ENCODE measurements around the gene CBX5.

GRCh38 chr12:54292931-54293241 lies 13.0 kb upstream of the CBX5 start:
- TF ChIP-seq MXI1 (IDR thresholded peaks at IDR 0.05; ENCODE audit: low read depth, low read length) (no peak), CTCF (IDR thresholded peaks at IDR 0.05) (no peak), IRF3 (IDR thresholded peaks at IDR 0.05; ENCODE audit: low read depth, low read length) (no peak), RAD21 (IDR thresholded peaks at IDR 0.05; ENCODE audit: low read length) (no peak), USF1 (IDR thresholded peaks at IDR 0.05; ENCODE audit: borderline replicate concordance, low read depth) (no peak), SIN3A (IDR thresholded peaks at IDR 0.05; ENCODE audit: borderline replicate concordance, low read depth, low read length) (no peak)

Data from SK-N-SH (cell line).